Keratinocyte (primary cell): ENCODE results near the gene SPSB2.

Source experiments
- CTCF ChIP-seq, 3 experiments: IDR thresholded peaks in 1 of 3; conservative IDR thresholded peaks in 1 of 3; optimal IDR thresholded peaks in 1 of 3; 2 replicates in 2 of 3; 3 replicates in 1 of 3; pipeline versions ENCODE3 to v1.5.1; 2011; ENCODE audit warnings: low read length in 3 of 3, mild to moderate bottlenecking in 3 of 3, moderate library complexity in 2 of 3, control low read depth in 1 of 3, inconsistent platforms in 1 of 3; ENCODE audit not compliant: insufficient read depth in 2 of 3; ENCODE audit errors: extremely low read depth in 1 of 3
- EZH2 ChIP-seq: IDR thresholded peaks from one replicate; pipeline ENCODE4 v1.6.1; 2012; ENCODE audit warnings: inconsistent platforms, mild to moderate bottlenecking, low read length, moderate library complexity

GRCh38 chr12:6821591-6822425 is 51.3 kb downstream of the SPSB2 start, which contains the start of gene GPR162:
- no peak for TF ChIP-seq CTCF (optimal IDR thresholded peaks at IDR 0.05 in 1 of 3, IDR thresholded peaks at IDR 0.05 in 1 of 3, conservative IDR thresholded peaks at IDR 0.05 in 1 of 3; ENCODE audit: extremely low read depth in 1 of 3, insufficient read depth in 2 of 3, low read length in 3 of 3)
- TF ChIP-seq EZH2: peak; percentile 76
